Activated gamma-delta T cell treated with Interleukin-2 at 50 U/mL for 16 hours (primary cell): Measurements from ENCODE around the gene PEX11B.

Experiments
- DNase-seq: peaks from one replicate; pipeline ENCODE4 v3.0.0-alpha.2; 2020

The PEX11B gene

GRCh38 chr1:145901312-145902021 lies 17.1 kb downstream of the PEX11B start:
- DNase-seq: no peak

DNA sequence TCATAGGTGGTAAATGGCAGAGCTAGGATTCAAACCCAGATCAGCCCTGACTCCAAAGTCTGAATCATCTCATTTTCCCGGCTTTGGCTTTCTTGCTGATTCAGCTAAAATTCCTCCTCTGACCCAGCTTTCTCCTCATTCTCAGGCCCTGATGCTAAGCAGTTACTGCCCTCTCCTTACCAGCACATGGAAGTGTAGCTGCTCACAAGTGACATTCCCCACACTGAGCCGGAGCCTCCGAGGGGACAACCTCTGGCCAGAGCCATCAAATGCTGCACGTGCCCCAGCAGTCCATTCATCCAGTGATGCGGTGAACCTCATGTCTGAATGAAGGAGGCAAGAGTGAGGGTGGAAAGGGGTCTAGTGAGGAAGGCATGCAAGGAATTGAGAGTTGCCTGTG lies 19.8 kb downstream of the PEX11B start:
- DNase-seq: no peak

GRCh38 chr1:145897969-145898368 lies 20.5 kb downstream of the PEX11B start:
- no peak for DNase-seq

GRCh38 chr1:145895471-145895870 lies 23.0 kb downstream of the PEX11B start:
- DNase-seq: no peak

- DNase-seq: no peak
Measured at GRCh38 chr1:145893306-145894055, 25.0 kb downstream of the PEX11B start.

GRCh38 chr1:145892486-145893087 lies 25.9 kb downstream of the PEX11B start:
- no peak for DNase-seq

GRCh38 chr1:145891587-145892485 lies 26.7 kb downstream of the PEX11B start:
- peak; percentile 47 for DNase-seq

DNA sequence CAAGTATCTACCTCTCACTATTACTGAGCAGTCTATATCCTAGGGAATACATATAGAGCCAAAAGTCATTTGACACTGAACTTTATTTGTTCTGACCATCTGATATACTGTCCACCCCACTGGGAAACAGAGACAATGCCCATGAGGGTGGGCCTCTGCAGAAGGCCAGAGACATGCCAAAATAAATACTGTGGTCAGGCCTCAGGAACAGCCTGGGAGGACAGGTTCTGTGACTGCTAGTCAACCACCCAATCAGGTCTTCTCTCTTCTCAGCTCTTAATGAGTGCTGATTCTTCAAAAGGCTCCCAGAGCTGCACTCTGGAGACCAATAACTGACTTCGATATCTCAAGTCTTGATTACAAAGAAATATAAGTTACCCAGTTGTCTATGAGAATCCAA lies 27.4 kb downstream of the PEX11B start:
- no peak for DNase-seq

GRCh38 chr1:145889722-145890121 lies 28.8 kb downstream of the PEX11B start:
- DNase-seq: no peak

DNA sequence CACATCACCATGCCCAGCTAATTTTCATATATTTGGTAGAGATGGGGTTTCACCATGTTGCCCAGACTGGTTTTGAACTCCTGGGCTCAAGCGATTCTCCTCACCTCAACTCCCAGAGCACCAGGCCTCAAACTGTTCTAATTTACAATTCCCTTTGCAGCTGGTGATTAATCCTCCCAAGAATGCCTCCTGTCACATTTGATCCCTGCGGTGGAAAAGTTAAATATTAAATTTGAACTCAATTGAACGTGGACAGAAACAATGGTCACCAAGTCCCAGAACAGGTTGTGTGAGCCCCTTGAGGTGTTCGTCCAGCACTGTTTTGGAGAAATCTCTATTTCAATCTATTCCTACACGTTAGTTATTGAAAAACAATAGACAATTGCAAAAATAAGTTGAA lies 30.9 kb downstream of the PEX11B start:
- DNase-seq: no peak

- no peak for DNase-seq
Measured at GRCh38 chr1:145886816-145887215, 31.7 kb downstream of the PEX11B start.

DNA sequence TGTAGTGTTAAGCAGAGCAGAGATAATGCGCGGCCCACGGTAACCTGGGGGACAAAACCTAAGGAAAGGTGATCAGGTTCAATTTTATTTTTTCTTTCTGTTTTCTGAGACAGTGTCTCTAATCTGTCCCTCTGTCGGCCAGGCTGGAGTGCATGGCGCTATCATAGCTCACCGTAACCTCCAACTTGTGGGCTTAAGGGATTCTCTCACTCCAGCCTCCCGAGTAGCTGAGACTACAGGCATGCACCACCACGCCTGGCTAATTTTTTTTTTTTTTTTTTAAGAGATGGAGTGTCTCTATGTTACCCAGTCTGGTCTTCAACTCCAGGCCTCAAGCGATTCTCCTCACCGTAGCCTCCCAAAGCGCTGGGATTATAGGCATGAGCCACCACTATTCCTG lies 32.1 kb downstream of the PEX11B start:
- no peak for DNase-seq

DNA sequence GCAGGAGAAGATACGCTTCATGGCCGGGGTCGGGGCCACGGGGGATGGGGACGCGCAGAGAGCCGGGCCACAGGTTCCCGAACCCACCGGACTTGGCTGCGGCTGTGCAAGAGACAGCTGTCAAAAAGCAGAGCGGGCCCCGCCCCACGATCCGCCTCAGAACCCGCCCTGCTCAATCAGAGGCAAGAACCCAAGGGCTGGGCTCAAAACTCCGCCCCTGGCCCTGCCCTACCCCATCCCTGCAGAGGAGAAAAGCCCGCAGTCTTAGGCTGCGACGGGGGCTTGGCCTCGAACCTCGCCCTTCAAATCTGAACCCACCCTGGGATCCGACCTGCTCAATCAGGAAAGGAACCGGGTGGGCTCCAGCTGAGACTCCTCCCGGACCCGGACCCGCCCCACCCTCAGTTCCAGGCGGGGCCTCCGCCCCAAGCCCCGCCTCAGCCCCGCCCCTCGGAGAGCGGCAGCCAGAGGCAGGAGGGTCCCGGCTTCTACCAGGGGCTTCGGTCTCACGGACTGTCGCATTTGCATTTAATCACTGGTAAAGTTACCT lies 32.7 kb downstream of the PEX11B start, which contains the start of gene ANKRD35:
Gene ANKRD35 (minus strand): TSS at position 129 of the 550 bp plus-strand sequence. CDS start 108 bp downstream, at position 21.
- peak; percentile 84 for DNase-seq

DNA sequence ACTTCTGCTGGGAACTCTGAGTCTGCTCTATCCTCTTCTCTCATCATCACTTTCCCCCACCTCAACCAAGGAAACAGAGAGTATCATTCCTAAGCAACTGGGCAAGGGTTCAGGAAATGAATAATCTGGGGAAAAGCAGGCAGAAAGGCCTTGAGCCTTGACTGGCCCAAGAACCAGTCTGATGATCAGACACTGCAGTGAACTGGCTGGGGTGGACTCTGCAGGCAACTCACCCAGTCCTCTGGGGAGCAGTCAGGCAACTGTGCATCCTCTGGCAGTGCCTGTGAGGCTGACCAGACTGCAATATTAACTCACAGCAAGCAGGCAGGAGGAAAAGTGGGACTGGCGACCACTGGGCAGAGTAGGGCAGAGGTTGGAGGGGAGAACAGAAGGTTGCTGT lies 33.8 kb downstream of the PEX11B start:
- no peak for DNase-seq

- no peak for DNase-seq
Measured at GRCh38 chr1:145879775-145880174, 38.7 kb downstream of the PEX11B start.

DNA sequence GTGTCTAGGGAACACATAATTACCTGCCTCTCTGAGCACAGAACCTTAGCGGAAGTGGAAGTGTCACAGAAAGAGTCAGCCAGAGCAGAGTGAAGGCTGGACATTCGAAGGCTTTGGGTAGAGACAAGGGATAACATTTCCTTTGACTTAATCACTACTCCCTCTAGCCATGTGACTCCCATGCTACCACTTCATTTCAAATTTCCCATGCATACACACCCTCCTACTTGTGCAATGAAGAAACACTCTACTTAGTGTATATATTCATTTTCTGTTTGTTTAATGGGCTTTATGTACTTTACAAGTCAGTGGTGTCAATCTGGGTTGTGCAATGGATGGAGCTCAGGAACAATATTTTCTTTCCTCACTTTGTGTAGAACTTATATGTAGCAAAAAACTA lies 39.8 kb downstream of the PEX11B start:
- DNase-seq: no peak

DNA sequence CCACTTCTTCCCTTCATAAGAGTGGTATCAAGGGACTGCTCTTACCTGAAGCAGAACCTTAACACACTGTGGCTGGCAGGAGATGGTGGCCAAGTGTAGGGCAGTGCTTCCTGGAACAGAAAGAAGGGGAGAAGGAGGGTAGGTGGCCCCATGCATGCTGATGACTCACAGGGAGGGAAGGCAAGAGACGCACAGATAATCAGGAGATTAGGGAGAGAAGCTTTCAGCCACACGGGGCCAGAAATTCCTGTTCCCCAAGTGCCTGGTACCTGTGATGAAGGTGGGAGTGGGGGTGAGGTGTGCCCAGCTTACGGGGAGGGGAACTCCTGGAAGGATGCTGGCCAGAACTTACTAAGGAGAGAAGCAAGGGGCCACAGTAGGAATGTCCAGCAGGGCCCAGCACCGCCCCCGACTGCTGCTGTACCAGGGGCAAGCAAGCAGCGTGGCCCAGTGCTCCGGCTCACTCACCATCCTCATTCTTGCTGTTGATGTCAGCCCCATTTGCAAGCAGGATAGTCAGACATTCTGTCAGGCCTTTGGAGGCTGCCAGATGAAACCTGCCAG lies 40.5 kb downstream of the PEX11B start:
- no peak for DNase-seq

GRCh38 chr1:145874646-145875045 lies 43.9 kb downstream of the PEX11B start:
- no peak for DNase-seq

GRCh38 chr1:145871994-145872924 lies 46.3 kb downstream of the PEX11B start:
- peak; percentile 30 for DNase-seq

GRCh38 chr1:145868232-145868631 lies 50.3 kb downstream of the PEX11B start:
- no peak for DNase-seq
